ENCODE measurements around the gene MROH7. TPM values are rescaled to one million over a fixed set of nuclear protein-coding genes. Genes with fewer than 3 reads are reported as not detected.

MROH7 gene
- total and polyA plus RNA-seq, 9 of the 15 experiments (the other 6 are each of a cell fraction or from before 2014, with no cell fraction given), result not detected

GRCh38 chr1:54593571-54594160 is 47.9 kb upstream of the MROH7 start:
- BruUV-seq (replicated peaks), result no TSS peak
- Histone ChIP-seq H3K9ac (ENCODE audit: insufficient read depth in 1 of 2, low read depth in 2 of 2, low read length in 2 of 2) (no peak overlapping the region), H3K36me3 (ENCODE audit: control insufficient read depth, insufficient read depth, low read length) (no peaks in the 10 kb centered on the region), H3K27me3 (ENCODE audit: control insufficient read depth in 2 of 2, insufficient read depth in 2 of 2, low read length in 2 of 2) (peaks cover 4 to 26% of the 10 kb centered on the region in 2 experiments; a peak in 4 of 5 replicates), H3K4me1 (replicated peaks in 1 of 2; ENCODE audit: control insufficient read depth in 2 of 2, insufficient read depth in 2 of 2, low read length in 2 of 2) (peaks cover 0 to 5% of the 10 kb centered on the region in 2 experiments; a peak in 1 of 5 replicates), H4K20me1 (replicated peaks; ENCODE audit: control insufficient read depth, insufficient read depth, low read length) (no peaks in the 10 kb centered on the region), H3K9me3 (replicated peaks; ENCODE audit: control insufficient read depth, insufficient read depth, low read depth, low read length) (no peaks in the 10 kb centered on the region), H3K4me3 (no peak overlapping the region), H3K79me2 (ENCODE audit: control insufficient read depth, insufficient read depth, low read length) (no peaks in the 10 kb centered on the region), H2AFZ (ENCODE audit: low read depth, low read length) (no peak overlapping the region), H3K4me2 (ENCODE audit: insufficient read depth, low read length) (no peak overlapping the region), H3K9me1 (ENCODE audit: control insufficient read depth, insufficient read depth, low read length) (no peaks in the 10 kb centered on the region), H3K27ac (ENCODE audit: extremely low read depth, low read depth, low read length) (no peak overlapping the region)
- in situ Hi-C loops (cut with MboI) (no loop called here), intact Hi-C loops (cut with micrococcal nuclease) (no loop called here)
- DNase-seq (ENCODE audit: extremely low read depth in 1 of 4, low spot score in 3 of 4) (no peak), FAIRE-seq (no peak), ATAC-seq (no peak)
- POLR2A ChIA-PET, result interaction anchor here (1.1 to 1.4 kb wide), 2 partner anchors 10 to 14 kb away, joined by 3 to 8 read pairs; no protein-coding TSS in a partner anchor
- WGBS (ENCODE audit: insufficient coverage, low coverage, missing lambda C conversion rate), result 3% methylated on average over 10 of the region's 10 CpGs
- TF ChIP-seq ZNF121 (CRISPR knock-in tag; conservative IDR thresholded peaks at IDR 0.05) (peak; percentile 69), E4F1 (CRISPR knock-in tag; IDR thresholded peaks at IDR 0.05; ENCODE audit: borderline replicate concordance) (no peak), POLR2AphosphoS5 (IDR thresholded peaks at IDR 0.05; ENCODE audit: control insufficient read depth, insufficient read depth, low read depth, low read length) (no peak)
- CTCF ChIA-PET (ENCODE audit: low intra/inter-chr PET ratio), result no interaction called here
